Activated T-cell treated with anti-CD3 and anti-CD28 coated beads for 1 hour (primary cell): ENCODE results near the gene TRAPPC2.
"Not testable (repeated sequence)": the region's sequence is repeated elsewhere in the genome, so short reads cannot be mapped to it uniquely, and the experiment has no call there.

ENCODE experiments used
- DNase-seq: peaks from one replicate; pipeline ENCODE4 v3.0.0-alpha.2; 2020; ENCODE audit warnings: low read depth

The TRAPPC2 gene

DNA sequence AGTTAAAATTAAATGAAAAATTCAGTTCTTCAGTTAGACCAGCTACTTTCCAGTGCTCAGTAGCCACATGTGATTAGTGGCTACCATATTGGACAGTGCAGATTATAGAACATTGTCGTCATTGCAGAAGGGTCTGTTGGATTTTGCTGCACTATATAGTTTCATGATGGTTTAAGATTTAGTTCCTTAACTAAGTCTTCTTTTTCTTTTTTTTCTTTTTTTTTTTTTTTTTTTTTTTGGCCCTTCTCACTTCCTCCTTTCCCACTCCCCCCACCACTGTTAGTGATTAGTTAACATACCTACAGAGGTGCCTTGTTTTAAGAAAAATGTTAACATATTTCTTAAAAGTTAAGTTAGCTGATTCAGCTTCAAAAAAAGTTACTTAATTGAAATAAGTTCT, 36.4 kb downstream of the TRAPPC2 start:
- no peak for DNase-seq

DNA sequence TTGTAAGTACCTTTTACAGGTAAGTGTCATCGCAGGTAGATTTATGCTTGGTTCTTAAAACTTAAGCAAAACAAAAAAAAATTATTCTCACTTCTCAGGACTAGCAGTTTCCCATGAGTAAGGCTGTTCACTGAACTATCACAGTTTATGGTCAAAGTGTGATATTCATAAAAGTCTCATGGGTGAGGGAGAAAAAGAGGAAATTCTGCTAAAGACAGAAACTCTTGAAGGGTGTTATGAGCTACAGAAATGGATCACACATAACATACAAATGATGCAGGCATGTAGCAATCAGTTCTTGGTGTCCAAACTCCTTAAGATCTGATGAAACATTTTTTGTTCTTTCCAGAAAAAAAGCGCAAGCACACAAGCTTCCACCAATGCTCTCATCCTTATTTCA, 37.0 kb downstream of the TRAPPC2 start:
- no peak for DNase-seq

DNA sequence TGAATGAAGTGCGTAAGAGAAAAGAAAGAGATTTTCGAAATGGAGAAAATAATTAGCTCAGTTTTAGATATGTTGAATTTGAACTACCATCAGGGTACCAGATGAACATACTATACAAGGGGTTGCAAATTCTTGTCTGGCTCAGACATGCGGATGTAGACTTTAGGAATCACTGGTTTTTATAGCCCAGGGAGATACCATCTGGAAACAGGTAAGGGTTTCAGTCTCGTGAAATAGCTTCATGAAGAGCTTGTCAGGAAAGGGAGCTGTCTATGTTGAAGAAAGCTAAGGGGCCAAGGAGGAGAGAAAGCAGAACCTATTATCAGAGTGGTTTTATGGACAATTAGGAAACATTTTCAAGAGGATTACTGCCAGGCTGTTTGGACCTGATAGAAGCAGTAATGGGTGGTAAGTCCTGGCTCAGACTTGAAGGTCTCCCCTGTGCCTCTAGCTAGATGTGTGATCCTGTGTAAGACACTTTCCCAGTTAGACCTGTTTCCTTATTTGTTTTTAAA, 38.8 kb downstream of the TRAPPC2 start:
- DNase-seq: no peak

GRCh38 chrX:13694983-13695382, 39.4 kb downstream of the TRAPPC2 start:
- DNase-seq: no peak

GRCh38 chrX:13694359-13694758, 40.1 kb downstream of the TRAPPC2 start:
- DNase-seq: no peak

DNA sequence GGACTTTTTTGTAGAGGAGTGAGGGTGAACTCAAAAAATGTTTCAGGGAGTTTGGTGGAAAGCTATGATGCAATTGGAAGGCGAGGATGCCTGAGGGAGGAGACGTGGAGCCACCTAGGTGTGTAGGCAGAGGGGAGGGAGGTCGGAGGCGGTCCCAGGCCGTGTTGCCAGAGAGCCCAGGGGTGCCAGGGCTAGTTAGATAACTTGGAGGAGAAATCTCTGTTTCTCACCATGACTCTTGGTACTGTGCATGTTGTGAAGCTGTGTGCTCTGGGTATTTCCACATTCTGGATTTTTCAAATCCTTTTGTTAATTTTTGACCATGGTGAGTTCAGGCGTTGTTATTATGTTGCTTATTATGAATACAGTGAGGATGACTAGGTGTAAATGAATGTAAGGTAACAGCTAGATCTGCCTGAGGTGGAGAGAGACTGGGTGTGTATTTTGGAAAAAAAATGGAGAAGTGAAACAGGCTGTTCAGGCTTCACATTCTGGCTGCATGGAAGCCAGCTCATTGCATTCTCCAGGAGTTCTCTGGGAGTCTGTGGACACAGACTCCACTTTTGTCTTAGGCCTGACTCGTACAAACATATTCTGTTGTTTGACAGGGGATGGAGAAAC, 41.0 kb downstream of the TRAPPC2 start:
- DNase-seq: no peak

- DNase-seq: no peak
Measured at GRCh38 chrX:13692771-13693231, 41.6 kb downstream of the TRAPPC2 start.

DNA sequence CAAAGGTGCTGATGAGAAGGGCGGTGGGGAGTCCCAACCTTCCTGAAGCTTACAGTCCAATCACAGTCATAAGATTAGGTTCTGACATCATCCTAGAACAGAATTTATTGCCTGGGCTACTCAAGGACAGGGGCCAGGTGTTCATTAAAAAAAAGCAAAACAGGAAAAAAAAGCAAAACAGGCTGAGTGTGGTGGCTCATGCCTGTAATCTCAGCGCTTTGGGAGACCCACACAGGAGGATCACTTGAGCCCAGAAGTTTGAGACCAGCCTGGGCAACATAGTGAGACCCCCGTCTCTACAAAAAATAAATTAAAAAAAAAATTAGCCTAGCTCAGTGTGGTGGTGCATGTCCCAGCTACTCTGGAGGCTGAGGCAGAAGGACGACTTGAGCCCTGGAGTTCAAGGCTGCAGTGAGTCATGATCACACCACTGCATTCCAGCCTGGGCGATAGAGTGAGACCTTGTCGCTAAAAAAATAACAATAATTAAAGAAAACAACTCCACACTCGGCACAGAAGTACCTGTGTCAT, 42.5 kb downstream of the TRAPPC2 start:
- no peak for DNase-seq

- DNase-seq: no peak
Measured at GRCh38 chrX:13690836-13691235, 43.6 kb downstream of the TRAPPC2 start.

DNA sequence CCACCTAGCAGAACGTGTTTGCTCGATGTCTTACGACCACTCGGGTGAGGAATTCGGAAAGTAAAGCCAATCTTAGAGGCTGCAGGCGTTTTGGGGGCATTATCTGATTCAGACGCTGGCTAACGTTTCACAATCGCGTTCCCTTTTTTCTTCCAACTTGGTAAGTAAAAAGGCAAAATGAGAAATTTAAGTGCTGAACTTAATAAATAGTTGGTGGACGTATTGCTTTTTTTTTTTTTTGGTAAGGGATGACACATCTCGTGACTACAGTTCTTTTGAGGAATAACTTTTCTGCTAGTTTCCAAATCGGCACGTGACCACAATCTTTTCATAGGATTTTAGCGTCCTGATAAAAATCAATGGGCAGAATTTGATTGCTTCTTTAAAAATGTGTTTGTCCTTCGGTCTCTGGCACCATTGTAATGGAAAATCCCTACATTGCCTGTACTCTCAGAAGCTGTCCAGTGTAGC, 44.6 kb downstream of the TRAPPC2 start:
- DNase-seq: no peak

DNA sequence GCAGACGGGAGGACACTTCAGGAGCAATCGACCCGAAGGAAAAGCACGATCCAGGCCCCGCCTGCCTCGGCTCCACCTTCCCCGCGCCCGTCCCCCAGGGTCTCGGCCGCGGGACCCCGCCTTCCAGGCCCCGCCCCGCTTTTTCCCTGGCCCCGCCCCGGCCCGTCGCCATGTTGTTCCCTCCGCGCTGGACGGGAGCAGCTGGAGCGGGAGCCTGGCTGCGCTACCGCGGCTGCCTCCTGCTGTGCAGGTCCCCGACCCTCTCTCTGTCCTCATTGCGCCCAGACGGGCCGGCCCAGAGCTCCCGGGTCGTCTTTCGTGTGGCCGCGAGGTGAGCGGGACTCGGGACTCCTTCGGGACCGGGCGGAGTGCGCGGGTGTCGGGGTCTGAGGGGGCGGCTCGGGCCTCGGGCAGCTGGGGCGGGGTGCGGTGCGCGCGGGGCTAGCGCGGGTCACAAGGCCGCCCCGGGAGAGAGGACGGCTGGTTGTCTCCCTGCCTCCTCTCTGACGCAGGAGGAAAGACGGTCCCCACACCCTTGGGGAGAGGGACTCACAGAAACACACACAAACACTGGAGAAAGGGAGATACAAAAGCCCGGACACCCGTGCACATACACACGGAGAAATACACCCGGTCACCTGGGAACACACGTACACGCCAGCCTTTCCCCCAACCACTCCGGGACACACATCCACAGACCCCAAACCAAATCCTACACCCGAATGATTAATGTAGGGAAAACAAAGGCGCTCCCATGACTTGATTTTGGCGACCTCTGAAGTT, 45.3 kb downstream of the TRAPPC2 start, which contains the start of gene RAB9A:
Gene RAB9A, plus strand, starts transcription at position 171 of the 783 bp plus-strand sequence. CDS start 19,619 bp downstream, outside the sequence.
- peak; percentile 71 for DNase-seq

DNA sequence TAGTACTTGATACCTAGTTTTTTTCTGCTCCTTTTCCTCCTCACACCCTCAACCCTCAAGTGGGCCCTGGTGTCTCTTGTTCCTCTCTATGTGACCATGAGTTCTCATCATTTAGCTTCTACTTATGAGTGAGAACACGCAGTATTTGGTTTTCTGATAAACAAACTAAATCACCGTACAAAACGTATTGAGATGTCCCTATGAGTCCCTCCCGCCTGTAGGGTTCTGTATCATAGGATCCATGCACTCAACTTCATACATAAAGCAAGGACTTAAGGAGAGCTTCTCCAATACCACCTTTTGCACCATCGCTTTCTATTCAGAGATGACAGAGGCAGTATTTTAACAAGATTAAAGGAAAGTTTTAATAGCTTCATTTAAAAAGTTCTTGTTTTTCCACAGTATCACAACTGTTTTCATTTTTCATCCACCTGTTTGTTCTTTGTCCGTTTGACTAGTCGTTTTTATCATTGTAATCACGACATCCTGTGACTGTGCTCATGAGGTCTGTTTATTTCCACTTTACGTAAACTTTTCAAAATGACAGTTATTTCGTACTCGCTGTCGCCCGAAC, 45.9 kb downstream of the TRAPPC2 start:
- no peak for DNase-seq

GRCh38 chrX:13687203-13687602, 47.2 kb downstream of the TRAPPC2 start:
- DNase-seq: no peak

DNA sequence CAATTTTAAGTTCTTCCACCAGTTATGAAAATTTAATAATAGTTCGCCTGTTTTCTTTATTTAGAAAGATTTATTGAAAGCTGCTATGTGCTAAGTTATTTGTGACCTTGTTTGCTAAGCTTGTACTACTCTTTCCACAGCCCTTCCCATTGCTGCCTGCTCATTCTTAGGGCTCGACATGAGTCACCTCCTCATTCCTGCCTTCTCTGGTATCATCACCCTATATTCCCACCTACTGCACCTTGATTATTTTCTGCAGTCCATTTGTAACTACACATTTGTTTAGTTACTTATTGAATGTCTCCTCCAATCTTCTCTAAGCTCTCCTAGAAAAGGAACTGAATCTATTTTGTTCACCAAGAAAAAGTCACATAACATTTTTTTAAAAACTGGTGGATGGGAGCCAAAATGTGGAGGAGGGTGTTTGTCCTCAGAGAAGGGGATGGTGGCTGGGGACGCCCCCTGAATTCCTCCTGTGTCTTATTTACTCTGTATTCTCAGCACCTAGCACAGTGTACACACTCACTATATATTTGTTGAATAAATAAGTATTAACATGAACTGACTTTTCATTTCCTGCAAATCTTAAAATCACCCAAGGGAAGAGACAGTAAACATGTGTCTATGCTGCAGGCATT, 49.2 kb downstream of the TRAPPC2 start:
- DNase-seq: no peak

- no peak for DNase-seq
Measured at GRCh38 chrX:13684361-13684760, 50.1 kb downstream of the TRAPPC2 start.

- DNase-seq: no peak
Measured at GRCh38 chrX:13681595-13681994, 52.8 kb downstream of the TRAPPC2 start.

DNA sequence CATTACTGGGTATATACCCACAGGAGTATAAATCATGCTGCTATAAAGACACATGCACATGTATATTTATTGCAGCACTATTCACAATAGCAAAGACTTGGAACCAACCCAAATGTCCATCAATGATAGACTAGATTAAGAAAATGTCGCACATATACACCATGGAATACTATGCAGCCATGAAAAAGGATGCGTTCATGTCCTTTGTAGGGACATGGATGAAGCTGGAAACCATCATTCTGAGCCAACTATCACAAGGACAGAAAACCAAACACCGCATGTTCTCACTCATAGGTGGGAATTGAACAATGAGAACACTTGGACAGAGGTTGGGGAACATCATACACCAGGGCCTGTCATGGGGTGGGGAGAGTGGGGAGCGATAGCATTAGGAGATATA, 54.7 kb downstream of the TRAPPC2 start:
- DNase-seq: not testable (repeated sequence)

DNA sequence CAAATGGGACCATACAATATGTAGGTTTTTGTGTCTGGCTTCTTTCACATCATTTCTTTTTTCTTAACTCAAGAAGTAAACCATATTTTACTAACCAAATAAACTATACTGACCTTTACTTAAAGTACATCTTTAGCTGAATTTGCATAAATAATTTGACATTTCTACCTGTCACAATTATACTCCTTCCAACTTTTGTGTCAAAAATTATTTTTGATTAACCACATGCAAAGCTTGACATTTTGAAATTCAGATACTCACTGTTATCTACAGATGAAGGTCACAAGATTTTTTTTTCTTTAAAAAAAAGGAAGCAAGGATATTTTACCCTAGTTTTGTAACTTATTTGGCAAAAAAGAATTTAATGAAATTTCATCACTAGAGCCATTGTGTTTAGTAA, 57.5 kb downstream of the TRAPPC2 start:
- no peak for DNase-seq

DNA sequence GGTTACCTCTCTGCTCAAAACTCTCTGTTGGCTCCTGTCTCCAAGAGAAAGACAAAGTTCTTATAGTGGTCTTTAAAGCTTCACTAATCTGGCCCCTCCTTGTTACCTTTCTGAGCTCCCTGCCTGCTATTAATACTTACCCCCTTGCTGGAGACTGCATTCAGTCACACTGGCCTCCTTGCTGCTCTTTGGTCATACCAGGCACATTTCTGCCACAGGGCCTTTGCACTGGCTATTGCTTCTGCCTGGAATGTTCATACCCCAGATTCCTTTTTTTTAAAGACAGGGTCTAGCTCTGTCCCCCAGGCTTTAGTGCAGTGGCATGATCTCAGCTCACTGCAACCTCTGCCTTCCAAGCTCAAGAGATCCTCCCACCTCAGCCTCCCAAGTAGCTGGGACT, 61.4 kb downstream of the TRAPPC2 start:
- no peak for DNase-seq

DNA sequence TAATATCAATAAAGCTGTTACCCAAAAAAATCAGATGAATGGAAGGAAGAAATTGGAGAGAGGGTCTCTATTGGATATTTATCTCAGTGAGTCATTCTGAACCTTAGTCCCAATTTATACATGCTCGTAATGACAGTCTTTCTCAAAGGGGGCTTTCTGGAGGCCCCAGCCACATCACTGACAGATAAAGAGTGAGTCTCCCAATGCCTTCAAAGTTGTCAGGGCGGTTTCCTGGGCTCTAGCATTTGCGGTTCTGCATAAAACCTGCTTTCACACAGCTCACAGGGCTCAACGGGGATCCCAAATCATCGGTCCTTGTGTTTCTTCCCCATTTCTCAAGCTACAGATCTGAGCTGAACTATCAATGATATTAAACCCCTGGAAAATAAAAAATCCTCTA, 64.2 kb downstream of the TRAPPC2 start:
- DNase-seq: no peak

DNA sequence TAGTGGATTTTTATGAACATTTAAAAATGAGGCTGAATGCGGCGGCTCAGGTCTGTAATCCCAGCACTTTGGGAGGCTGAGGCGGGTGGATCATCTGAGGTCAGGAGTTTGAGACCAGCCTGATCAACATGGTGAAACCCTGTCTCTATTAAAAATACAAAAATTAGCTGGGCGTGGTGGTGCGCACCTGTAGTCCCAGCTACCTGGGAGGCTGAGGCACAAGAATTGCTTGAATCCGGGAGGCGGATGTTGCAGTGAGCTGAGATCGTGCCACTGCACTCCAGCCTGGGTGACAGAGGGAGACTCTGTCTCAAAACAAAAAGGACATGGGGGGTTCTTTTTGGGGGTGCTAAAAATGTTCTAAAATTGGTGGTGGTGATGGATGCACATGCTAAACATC, 64.7 kb downstream of the TRAPPC2 start:
- DNase-seq: not testable (repeated sequence)

- no peak for DNase-seq
Measured at GRCh38 chrX:13669246-13669737, 65.1 kb downstream of the TRAPPC2 start.
